HG03108 (cell line): ENCODE results near the gene FOXM1.

Source experiments
- ATAC-seq: cut with Tn5 transposase; IDR thresholded peaks from one replicate; pipeline ENCODE4 v1.9.1; 2021; ENCODE audit warnings: moderate library complexity; ENCODE audit not compliant: unreplicated experiment

The FOXM1 gene

GRCh38 chr12:2877047-2877952 is at the start of gene FOXM1, which contains the start of gene RHNO1:
FOXM1 (minus strand) TSS chr12:2877174; CDS start chr12:2874478, 2,696 bp downstream.
RHNO1 (plus strand) TSS chr12:2877223; CDS start chr12:2885367, 8,144 bp downstream.
- ATAC-seq: peak; percentile 75

GRCh38 chr12:2925322-2925995 is 48.5 kb upstream of the FOXM1 start:
- ATAC-seq: no peak

- ATAC-seq: no peak
Observed at GRCh38 chr12:2924019-2924418, 47.0 kb upstream of the FOXM1 start.

- no peak for ATAC-seq
Observed at GRCh38 chr12:2923057-2923456, 46.1 kb upstream of the FOXM1 start.

GRCh38 chr12:2922329-2922728 is 45.4 kb upstream of the FOXM1 start:
- ATAC-seq: no peak

GRCh38 chr12:2919249-2919648 is 42.3 kb upstream of the FOXM1 start:
- ATAC-seq: no peak

GRCh38 chr12:2912216-2912575 is 35.2 kb upstream of the FOXM1 start:
- ATAC-seq: no peak

- ATAC-seq: no peak
Observed at GRCh38 chr12:2904260-2904659, 27.3 kb upstream of the FOXM1 start.

GRCh38 chr12:2902272-2902880 is 25.4 kb upstream of the FOXM1 start:
- ATAC-seq: no peak

GRCh38 chr12:2900642-2901041 is 23.7 kb upstream of the FOXM1 start:
- no peak for ATAC-seq

- no peak for ATAC-seq
Observed at GRCh38 chr12:2897418-2897817, 20.4 kb upstream of the FOXM1 start.

- no peak for ATAC-seq
Observed at GRCh38 chr12:2895511-2895910, 18.5 kb upstream of the FOXM1 start.

GRCh38 chr12:2895051-2895451 is 18.1 kb upstream of the FOXM1 start:
- no peak for ATAC-seq

- ATAC-seq: no peak
Observed at GRCh38 chr12:2893007-2893406, 16.0 kb upstream of the FOXM1 start.

- ATAC-seq: no peak
Observed at GRCh38 chr12:2892246-2892645, 15.3 kb upstream of the FOXM1 start.

- ATAC-seq: peak; percentile 14
Observed at GRCh38 chr12:2891240-2892053, 14.5 kb upstream of the FOXM1 start.

- ATAC-seq: peak; percentile 97
Observed at GRCh38 chr12:2890388-2891239, 13.6 kb upstream of the FOXM1 start, which contains the start of gene TULP3. TULP3 (plus strand) TSS chr12:2890891; CDS start chr12:2890948, 57 bp downstream.

- no peak for ATAC-seq
Observed at GRCh38 chr12:2890001-2890387, 13.0 kb upstream of the FOXM1 start.

GRCh38 chr12:2886768-2887450 is 9.9 kb upstream of the FOXM1 start:
- ATAC-seq: no peak
